IPS DF 6.9 (cell line): ENCODE data around the gene SLCO3A1.

Source experiments
- DNase-seq: peaks from one replicate; pipeline ENCODE4 v3.0.0-alpha.2; 2013; ENCODE audit warnings: low read depth, low spot score
- H3K27ac ChIP-seq: one replicate; pipeline ENCODE4 v1.5.1; 2013; ENCODE audit warnings: low read length, control low read depth
- H3K27me3 ChIP-seq: 2 replicates; pipeline ENCODE4 v1.6.1; 2013; ENCODE audit warnings: mild to moderate bottlenecking, low read length; ENCODE audit not compliant: control insufficient read depth, insufficient read depth
- H3K36me3 ChIP-seq: 2 replicates; pipeline ENCODE4 v1.6.1; 2013; ENCODE audit warnings: low read length; ENCODE audit not compliant: control insufficient read depth, insufficient read depth
- H3K4me1 ChIP-seq: 2 replicates; pipeline ENCODE4 v1.6.1; 2013; ENCODE audit warnings: low read length; ENCODE audit not compliant: control insufficient read depth, insufficient read depth
- H3K4me3 ChIP-seq: 2 replicates; pipeline ENCODE4 v1.5.1; 2013; ENCODE audit warnings: mild to moderate bottlenecking, low read length
- H3K9me3 ChIP-seq: 2 replicates; pipeline ENCODE4 v1.6.1; 2013; ENCODE audit warnings: low read length, inconsistent platforms; ENCODE audit not compliant: control insufficient read depth, insufficient read depth
- WGBS: extraction: QIAGEN DNeasy Blood & Tissue Kit; methylation state at CpG from one replicate; pipeline ENCODE4 v1.1.7; 2013; ENCODE audit warnings: mixed read lengths, missing lambda C conversion rate; ENCODE audit not compliant: insufficient read length, insufficient coverage; 5-methylcytosine and 5-hydroxymethylcytosine counted together

SLCO3A1 gene

DNA sequence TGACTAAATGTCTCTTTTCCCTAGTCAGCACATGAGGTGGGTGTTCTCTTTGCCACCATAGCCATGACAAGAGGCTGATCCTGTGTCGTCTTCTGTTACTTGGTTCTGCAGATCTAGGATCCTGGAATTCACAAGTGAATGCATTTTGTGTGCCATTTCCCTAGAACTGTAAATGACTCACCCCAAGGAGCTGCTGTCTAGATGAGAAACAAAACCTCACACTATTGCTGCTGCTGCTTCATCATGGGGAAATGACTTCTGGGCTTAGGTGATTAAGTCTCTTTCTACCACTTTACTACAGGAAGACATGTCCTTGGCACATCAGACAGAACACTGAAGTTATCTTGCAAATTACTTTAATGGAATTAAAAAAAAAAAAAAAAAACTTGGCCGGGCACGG lies 54.9 kb downstream of the SLCO3A1 start:
- no CpG with 5 or more reads among the region's 3 CpGs for WGBS
- H3K4me1 ChIP-seq, result no peaks in the 10 kb centered on the region
- no peaks in the 10 kb centered on the region for H3K36me3 ChIP-seq
- no peak overlapping the region for H3K27ac ChIP-seq
- DNase-seq, result no peak
- no peak overlapping the region for H3K4me3 ChIP-seq
- H3K9me3 ChIP-seq, result no peaks in the 10 kb centered on the region
- H3K27me3 ChIP-seq, result no peaks in the 10 kb centered on the region

DNA sequence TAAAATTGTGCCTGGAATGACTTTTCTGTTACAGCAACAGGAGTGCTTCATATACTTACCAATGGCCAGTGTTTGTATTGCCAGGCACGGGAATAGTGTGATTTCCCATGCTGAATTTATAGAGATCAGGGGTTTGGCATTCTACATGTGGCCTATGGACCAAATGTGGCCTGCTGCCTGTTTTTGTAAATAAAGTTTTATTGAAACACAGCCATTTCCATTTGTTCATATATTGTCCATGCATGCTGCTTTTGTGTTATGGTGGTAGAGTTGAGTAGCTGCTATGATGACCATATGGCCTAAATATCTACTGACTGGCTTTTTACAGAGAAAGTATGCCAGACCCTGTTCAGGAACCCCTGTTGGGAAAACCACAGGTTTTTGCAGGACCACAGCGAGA lies 55.6 kb downstream of the SLCO3A1 start:
- no peaks in the 10 kb centered on the region for H3K27me3 ChIP-seq
- H3K9me3 ChIP-seq, result no peaks in the 10 kb centered on the region
- no CpG with 5 or more reads among the region's 2 CpGs for WGBS
- DNase-seq, result no peak
- H3K27ac ChIP-seq, result no peak overlapping the region
- H3K36me3 ChIP-seq, result no peaks in the 10 kb centered on the region
- H3K4me1 ChIP-seq, result no peaks in the 10 kb centered on the region
- no peak overlapping the region for H3K4me3 ChIP-seq

DNA sequence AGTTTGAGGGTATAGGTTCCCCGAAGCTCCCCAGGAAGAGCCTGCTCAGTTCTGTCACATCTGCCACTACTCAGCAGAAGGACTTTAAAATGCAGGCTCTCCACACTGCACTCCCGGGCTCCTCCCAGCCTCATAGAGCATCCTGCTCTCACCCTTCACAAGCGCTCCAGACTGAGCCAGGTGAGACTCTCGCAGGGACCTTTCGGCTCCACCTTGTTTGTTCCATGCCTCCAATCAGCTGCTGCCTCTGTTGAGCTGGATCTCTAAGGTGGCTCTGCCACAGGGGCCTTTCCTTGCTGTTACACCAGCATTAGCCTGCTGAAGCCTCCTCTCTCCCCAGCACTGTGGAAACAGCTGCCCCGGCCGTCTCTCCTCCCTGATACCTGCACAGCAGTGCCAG lies 56.1 kb downstream of the SLCO3A1 start:
- no peak for DNase-seq
- H3K27me3 ChIP-seq, result no peaks in the 10 kb centered on the region
- no peaks in the 10 kb centered on the region for H3K9me3 ChIP-seq
- H3K4me1 ChIP-seq, result no peaks in the 10 kb centered on the region
- H3K4me3 ChIP-seq, result no peak overlapping the region
- no peak overlapping the region for H3K27ac ChIP-seq
- H3K36me3 ChIP-seq, result no peaks in the 10 kb centered on the region
- no CpG with 5 or more reads among the region's 7 CpGs for WGBS

DNA sequence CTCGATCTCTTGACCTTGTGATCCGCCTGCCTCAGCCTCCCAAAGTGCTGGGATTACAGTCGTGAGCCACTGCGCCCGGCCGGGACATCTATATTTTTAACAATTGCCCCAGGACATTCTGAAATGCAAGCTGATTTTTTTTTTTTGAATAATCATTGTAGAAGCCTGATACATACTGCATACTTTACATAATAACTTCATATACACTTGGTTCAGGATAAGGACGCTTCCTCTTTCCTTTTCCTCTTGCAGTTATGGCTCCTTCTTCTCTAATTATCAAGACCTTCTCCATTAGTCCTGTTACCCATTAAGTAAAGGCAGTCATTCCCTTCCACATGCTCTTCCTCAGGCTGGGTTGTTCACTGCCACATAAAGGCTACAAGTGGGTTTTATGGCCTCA lies 58.3 kb downstream of the SLCO3A1 start:
- Histone ChIP-seq H3K27me3 (no peaks in the 10 kb centered on the region), H3K36me3 (no peaks in the 10 kb centered on the region), H3K9me3 (no peaks in the 10 kb centered on the region), H3K4me3 (no peak overlapping the region), H3K27ac (no peak overlapping the region), H3K4me1 (no peaks in the 10 kb centered on the region; the same call in 1 of the 2 replicates)
- WGBS, result no CpG with 5 or more reads among the region's 7 CpGs
- no peak for DNase-seq

DNA sequence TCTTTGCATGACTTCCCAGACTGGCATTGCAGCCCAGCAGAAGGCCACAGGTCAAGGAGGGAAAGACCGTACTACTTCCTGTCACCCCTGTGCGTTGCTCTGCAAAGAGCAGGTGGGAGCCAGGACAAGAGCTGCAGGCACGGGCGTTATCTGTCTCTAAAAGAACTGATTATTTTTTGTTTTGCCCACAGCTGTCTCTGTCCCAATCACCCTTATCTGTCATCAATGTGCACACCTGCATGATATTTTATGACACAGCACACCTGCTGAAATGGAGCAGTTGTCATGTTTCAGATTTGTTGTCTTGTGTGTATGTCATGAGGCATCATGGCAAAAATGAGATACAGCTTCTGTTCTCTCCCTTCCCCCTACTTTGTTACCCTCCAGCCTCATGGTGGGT lies 58.8 kb downstream of the SLCO3A1 start:
- no peaks in the 10 kb centered on the region for H3K9me3 ChIP-seq
- no peak overlapping the region for H3K4me3 ChIP-seq
- H3K36me3 ChIP-seq, result no peaks in the 10 kb centered on the region
- no CpG with 5 or more reads among the region's 4 CpGs for WGBS
- no peaks in the 10 kb centered on the region; the same call in 1 of the 2 replicates for H3K4me1 ChIP-seq
- no peaks in the 10 kb centered on the region for H3K27me3 ChIP-seq
- no peak overlapping the region for H3K27ac ChIP-seq
- no peak for DNase-seq

DNA sequence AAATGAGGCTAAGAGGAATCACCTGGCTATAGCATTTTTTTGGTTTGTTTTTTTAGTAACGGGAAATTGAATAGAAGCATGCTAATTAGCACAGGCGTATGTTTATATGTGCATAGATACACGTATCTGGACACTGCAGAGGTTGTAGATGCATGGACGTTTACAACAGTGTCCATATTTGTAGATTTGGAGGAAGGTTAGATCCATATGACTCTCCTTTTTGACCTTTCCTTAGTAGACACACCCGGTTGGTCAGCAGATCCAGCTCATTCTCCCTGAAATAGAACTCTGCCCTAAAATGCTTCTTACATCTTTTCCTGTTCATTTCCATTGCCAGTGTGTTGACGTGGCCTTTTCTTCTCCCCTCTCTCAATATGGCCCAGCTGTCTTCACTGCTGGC lies 60.1 kb downstream of the SLCO3A1 start:
- Histone ChIP-seq H3K4me3 (no peak overlapping the region), H3K36me3 (no peaks in the 10 kb centered on the region), H3K4me1 (no peaks in the 10 kb centered on the region; the same call in 1 of the 2 replicates), H3K9me3 (no peaks in the 10 kb centered on the region), H3K27me3 (no peaks in the 10 kb centered on the region), H3K27ac (no peak overlapping the region)
- 100% methylated on average over 1 of the region's 6 CpGs for WGBS
- DNase-seq, result no peak

DNA sequence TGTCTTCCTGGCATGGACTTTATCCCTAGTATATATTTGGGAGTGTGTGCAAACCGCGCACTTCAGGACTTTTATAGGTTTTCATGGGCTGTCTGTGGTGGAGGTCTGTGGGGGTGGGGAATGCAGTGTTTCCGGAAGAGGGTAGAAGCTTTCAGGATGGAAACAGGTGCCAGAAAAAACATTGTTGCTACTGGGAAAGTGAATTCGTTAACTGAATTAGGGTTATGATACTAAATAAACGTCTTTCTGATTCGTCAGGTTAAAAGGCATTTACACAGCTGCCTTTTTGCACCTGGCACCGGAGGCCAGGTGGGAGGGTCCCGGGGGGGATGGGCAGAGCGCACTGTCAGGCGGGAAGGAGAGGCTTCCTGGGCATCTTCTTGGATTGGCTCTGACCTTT lies 62.1 kb downstream of the SLCO3A1 start:
- no CpG with 5 or more reads among the region's 10 CpGs for WGBS
- DNase-seq, result no peak
- no peak overlapping the region for H3K27ac ChIP-seq

DNA sequence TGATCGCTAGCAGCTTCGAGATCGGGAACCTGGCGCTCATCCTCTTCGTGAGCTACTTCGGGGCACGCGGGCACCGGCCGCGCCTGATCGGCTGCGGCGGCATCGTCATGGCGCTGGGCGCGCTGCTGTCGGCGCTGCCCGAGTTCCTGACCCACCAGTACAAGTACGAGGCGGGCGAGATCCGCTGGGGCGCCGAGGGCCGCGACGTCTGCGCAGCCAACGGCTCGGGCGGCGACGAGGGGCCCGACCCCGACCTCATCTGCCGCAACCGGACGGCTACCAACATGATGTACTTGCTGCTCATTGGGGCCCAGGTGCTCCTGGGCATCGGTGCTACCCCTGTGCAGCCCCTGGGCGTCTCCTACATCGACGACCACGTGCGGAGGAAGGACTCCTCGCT lies 62.5 kb downstream of the SLCO3A1 start:
- Histone ChIP-seq H3K27ac (no peak overlapping the region), H3K9me3 (no peaks in the 10 kb centered on the region), H3K4me1 (no peaks in the 10 kb centered on the region; the same call in 1 of the 2 replicates), H3K4me3 (no peak overlapping the region), H3K36me3 (no peaks in the 10 kb centered on the region), H3K27me3 (no peaks in the 10 kb centered on the region)
- no CpG with 5 or more reads among the region's 48 CpGs for whole genome bisulfite sequencing
- no peak for DNase-seq

More for the DNA sequence above, 62.1 kb downstream of the SLCO3A1 start:
- Histone ChIP-seq H3K36me3 (no peaks in the 10 kb centered on the region), H3K4me1 (no peaks in the 10 kb centered on the region; the same call in 1 of the 2 replicates), H3K4me3 (no peak overlapping the region), H3K27me3 (no peaks in the 10 kb centered on the region), H3K9me3 (no peaks in the 10 kb centered on the region)

DNA sequence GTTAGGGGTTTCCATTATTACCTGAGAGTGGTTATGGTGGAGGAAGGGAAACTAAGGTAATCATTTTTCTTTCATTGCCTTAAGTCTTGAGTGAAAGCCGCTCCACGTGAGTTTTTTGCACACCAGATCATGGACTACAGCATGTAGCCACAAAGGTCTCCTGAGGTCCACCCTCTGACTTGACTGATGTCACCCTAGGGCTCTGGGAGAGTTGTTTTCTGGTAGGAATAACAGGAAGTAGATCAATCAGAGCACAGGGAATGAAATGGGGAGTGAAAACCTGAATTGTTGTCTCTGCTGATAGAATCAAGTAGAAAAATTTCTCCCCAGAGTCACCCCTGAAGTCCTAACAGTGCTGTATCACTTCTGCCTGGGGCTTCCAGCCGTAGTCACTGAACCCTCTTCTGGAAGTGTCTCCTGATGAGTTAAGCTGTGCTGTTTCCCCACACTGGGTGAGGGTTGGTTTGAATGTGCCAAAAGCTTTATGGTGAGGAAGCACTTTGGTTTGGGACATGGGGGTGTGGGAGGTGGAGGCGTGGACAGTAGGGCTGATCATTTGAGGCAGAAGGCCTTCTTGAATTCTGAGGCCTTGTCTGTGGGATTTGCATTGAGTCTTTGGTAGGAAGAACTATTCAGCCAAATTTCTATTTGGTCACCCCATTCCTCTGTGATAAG lies 64.3 kb downstream of the SLCO3A1 start:
- no CpG with 5 or more reads among the region's 4 CpGs for WGBS
- Histone ChIP-seq H3K9me3 (no peaks in the 10 kb centered on the region), H3K36me3 (no peaks in the 10 kb centered on the region), H3K27ac (no peak overlapping the region), H3K4me1 (no peaks in the 10 kb centered on the region; the same call in 1 of the 2 replicates), H3K4me3 (no peak overlapping the region), H3K27me3 (no peaks in the 10 kb centered on the region)
- DNase-seq, result no peak

DNA sequence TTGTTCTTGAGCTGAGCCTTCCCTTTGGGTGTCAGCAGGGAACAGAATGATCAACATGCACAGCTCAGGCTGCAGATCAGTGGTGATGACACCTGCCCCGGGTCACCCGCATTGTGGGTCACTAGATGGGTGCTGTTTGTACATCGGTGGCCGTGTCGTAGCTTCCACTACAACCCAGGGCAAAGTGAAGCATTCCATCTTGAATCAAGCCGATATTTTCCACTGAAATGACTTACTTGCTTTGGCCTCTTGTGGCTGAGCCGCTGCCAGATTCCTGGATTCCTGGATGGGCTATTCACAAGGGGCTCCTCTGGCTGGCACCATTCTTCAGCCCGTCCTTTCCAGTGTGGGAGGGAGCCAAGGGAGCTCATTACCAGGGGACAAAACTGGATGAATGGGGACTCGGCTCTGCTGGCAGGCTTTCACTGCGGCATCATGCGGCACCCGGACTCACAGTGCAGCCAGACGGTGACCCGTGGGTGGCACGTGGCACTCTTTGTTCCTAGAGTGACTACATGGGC lies 65.6 kb downstream of the SLCO3A1 start:
- Histone ChIP-seq H3K9me3 (no peaks in the 10 kb centered on the region), H3K27ac (no peak overlapping the region), H3K36me3 (no peaks in the 10 kb centered on the region), H3K27me3 (no peaks in the 10 kb centered on the region), H3K4me1 (peaks cover 1% of the 10 kb centered on the region), H3K4me3 (no peak overlapping the region)
- whole genome bisulfite sequencing, result no CpG with 5 or more reads among the region's 15 CpGs
- DNase-seq, result no peak
